BE2C (cell line): ENCODE data around the gene CCDC175.

Source experiments
- DNase-seq: peaks from one replicate; pipeline ENCODE4 v3.0.0-alpha.2; 2020
- H3K27me3 ChIP-seq: fragments of 250-450 bp; sonication (Bioruptor Pico); 2 replicates; pipeline ENCODE4 v1.5.1; 2020; ENCODE audit warnings: mild to moderate bottlenecking
- H3K36me3 ChIP-seq: fragments of 250-450 bp; sonication (Bioruptor Pico); 2 replicates; pipeline ENCODE4 v1.5.1; 2020; ENCODE audit warnings: mild to moderate bottlenecking
- H3K4me1 ChIP-seq: fragments of 250-450 bp; sonication (Bioruptor Pico); 2 replicates; pipeline ENCODE4 v1.5.1; 2020
- H3K4me3 ChIP-seq: 2 replicates; pipeline ENCODE4 v1.5.1; 2011; ENCODE audit warnings: low read depth, low read length
- H3K9me3 ChIP-seq: fragments of 250-450 bp; sonication (Bioruptor Pico); 2 replicates; pipeline ENCODE4 v1.5.1; 2020
- TF ChIP-seq, protein P1 (sequence below): IDR thresholded peaks from 2 replicates; pipeline ENCODE4 v1.5.1; 2012; ENCODE audit warnings: mild to moderate bottlenecking, low read depth, low read length

The CCDC175 gene

DNA sequence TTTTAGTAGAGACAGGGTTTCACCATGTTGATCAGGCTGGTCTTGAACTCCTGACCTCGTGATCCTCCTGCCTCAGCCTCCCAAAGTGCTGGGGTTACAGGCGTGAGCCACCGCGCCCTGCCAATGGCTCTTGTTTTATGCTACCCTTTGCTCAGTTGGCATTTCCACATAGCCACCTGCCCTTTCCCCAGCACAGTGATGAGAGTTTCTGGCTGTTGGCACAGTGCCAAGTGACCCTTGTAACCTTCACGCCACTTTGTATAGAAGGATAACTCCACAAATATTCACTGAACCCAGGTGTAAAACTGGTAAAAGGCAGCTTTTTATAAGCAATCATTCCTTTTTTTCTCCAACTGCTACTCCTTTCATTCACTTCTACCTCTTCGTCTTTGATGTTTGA lies 18.5 kb upstream of the CCDC175 start:
- Histone ChIP-seq H3K36me3 (no peaks in the 10 kb centered on the region), H3K27me3 (no peaks in the 10 kb centered on the region; the same call in 1 of the 2 replicates), H3K4me1 (no peaks in the 10 kb centered on the region), H3K4me3 (no peak overlapping the region), H3K9me3 (no peaks in the 10 kb centered on the region)
- TF ChIP-seq, protein P1, sequence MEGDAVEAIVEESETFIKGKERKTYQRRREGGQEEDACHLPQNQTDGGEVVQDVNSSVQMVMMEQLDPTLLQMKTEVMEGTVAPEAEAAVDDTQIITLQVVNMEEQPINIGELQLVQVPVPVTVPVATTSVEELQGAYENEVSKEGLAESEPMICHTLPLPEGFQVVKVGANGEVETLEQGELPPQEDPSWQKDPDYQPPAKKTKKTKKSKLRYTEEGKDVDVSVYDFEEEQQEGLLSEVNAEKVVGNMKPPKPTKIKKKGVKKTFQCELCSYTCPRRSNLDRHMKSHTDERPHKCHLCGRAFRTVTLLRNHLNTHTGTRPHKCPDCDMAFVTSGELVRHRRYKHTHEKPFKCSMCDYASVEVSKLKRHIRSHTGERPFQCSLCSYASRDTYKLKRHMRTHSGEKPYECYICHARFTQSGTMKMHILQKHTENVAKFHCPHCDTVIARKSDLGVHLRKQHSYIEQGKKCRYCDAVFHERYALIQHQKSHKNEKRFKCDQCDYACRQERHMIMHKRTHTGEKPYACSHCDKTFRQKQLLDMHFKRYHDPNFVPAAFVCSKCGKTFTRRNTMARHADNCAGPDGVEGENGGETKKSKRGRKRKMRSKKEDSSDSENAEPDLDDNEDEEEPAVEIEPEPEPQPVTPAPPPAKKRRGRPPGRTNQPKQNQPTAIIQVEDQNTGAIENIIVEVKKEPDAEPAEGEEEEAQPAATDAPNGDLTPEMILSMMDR: no peak
- no peak for DNase-seq

DNA sequence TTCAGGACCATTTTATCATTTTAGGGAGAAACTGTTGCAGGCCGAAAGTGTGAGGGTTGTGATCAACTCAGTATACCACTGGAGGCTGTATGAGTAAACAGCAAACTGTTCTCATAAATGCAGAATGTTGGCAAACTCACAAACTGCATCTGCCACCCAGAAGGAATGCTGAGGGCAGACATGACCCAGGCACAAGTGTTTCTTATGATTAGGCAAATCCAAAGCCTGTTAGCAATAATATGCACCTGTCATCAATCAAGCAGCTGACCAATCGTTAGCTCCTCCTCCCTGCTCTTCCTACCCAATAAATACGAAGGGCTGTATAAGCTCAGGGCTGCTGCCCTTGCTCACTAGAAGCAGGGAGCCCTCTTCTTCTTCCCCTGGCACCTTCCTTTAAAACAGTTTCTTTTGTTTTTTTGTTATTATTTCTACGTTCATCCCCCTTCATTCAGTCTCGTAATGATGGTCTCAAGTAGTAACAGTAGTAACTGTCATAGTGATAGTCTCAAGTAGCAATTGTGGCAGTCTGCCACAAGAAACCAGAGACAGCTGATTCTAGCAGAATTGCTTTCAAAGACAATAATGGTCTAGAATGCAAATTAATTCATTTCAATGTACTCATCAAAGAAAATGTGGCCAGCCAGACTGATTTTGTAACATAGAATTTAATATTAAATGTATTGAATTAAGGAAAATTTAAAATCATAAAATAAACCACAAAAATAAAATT lies 15.2 kb upstream of the CCDC175 start:
- TF ChIP-seq, protein P1: no peak
- Histone ChIP-seq H3K4me3 (no peak overlapping the region), H3K36me3 (no peaks in the 10 kb centered on the region), H3K4me1 (no peaks in the 10 kb centered on the region), H3K9me3 (no peaks in the 10 kb centered on the region), H3K27me3 (no peaks in the 10 kb centered on the region)
- no peak for DNase-seq

DNA sequence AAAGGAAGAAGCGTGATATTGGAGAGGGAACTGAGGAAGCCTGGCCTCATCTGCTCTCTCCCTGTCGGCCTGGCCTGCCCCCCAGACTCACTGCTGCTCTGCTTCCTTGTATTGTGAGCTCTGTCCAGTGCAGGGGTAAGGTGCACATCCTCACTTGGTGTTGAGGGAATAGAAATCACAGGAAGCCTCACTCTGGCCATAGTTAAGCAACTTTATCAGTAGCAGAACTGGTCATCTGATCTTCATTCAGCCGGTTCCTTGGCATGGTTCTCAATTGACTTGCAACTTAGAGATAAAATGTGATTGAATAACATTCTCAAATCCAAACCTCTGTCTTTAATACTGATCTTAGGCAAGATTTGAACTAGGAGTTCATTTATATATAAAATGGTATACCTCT lies 11.5 kb upstream of the CCDC175 start:
- TF ChIP-seq, protein P1: no peak
- Histone ChIP-seq H3K4me1 (no peaks in the 10 kb centered on the region), H3K9me3 (no peaks in the 10 kb centered on the region), H3K4me3 (no peak overlapping the region), H3K36me3 (no peaks in the 10 kb centered on the region), H3K27me3 (no peaks in the 10 kb centered on the region)
- DNase-seq: no peak

DNA sequence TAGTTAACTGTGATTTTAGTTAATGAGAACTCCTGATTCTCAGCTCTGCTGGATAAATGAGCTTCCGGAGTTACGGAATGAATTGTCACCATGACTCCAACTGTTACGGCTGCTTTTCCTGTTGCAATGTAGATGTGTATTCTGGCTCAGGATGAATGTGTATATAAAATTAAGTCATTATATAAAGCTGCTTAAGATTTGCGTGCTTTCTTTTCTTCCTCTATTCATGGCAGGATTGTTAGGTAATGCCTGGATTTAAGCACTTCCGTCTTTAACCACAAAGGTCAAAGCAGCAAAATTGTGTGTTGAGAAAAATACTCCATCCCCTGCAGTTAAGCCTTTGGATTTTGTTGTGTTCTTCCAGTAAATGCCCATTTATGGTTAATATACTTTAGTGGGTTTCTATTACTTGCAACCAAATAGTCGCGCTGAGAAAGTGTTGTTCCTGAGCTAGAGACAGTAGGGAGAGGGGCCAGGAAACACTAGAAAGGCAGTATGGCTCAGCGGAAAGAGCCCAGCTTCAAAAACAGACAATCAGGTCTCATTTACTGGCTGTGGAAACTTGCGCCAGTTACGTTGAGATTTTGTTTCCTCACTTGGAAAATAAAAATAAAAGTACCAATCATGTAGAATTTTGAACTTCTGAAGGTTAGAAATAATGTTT lies 9.4 kb upstream of the CCDC175 start:
- TF ChIP-seq, protein P1: no peak
- no peaks in the 10 kb centered on the region for H3K36me3 ChIP-seq
- no peak overlapping the region for H3K4me3 ChIP-seq
- H3K9me3 ChIP-seq: no peaks in the 10 kb centered on the region
- no peak for DNase-seq
- no peaks in the 10 kb centered on the region for H3K4me1 ChIP-seq
- H3K27me3 ChIP-seq: no peaks in the 10 kb centered on the region

DNA sequence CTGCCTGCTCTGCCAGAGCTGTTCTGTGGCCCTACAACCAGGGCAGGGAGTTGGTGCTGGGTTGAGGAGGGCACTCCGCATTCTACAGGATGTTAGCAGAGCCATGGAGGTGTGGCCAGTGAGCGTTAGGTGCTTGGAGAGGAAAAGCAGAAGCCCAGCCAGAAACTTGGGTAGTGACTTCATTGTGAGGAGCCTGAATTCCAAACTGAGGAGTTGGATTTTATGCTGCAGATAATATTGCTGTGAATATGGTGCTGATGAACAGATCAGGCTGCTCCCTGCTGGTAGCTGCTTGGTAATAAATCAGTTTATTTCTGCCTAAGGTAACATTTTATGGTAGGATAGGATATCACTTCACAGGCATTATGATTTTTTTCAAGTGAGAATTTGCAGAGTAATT lies 7.1 kb upstream of the CCDC175 start:
- DNase-seq: no peak

More for the DNA sequence above, 7.1 kb upstream of the CCDC175 start:
- H3K9me3 ChIP-seq: no peaks in the 10 kb centered on the region
- no peaks in the 10 kb centered on the region for H3K27me3 ChIP-seq
- TF ChIP-seq, protein P1: no peak
- H3K4me3 ChIP-seq: no peak overlapping the region
- H3K4me1 ChIP-seq: no peaks in the 10 kb centered on the region
- H3K36me3 ChIP-seq: no peaks in the 10 kb centered on the region
